T-helper 2 cell treated with Interferon-gamma antibody and Interleukin-4, amounts not matched to agents 100 ng/mL and 5 ng/mL, for 36 hours (primary cell): ENCODE results near the gene C4orf36. TPM values are rescaled to one million over a fixed set of nuclear protein-coding genes. Genes with fewer than 3 reads are reported as not detected.

Experiments
- intact Hi-C: fragments of 100-400 bp; cut with micrococcal nuclease; formaldehyde crosslinking; loops from one replicate; pipeline ENCODE4 v1.15.1; 2023
- total RNA-seq: library from RNA; stranded (reverse); gene quantifications from 2 replicates; pipeline ENCODE4 v1.2.3, GENCODE V29; 2022

C4orf36 gene, protein sequence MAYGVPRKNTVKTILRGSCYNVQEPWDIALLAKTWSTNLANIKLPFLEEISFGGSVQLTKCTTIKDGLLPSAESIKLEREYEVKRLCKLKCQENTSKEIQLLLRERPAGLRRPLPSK
- total RNA-seq: 0.30 TPM in 1 of 2 replicates, not detected in the other

DNA sequence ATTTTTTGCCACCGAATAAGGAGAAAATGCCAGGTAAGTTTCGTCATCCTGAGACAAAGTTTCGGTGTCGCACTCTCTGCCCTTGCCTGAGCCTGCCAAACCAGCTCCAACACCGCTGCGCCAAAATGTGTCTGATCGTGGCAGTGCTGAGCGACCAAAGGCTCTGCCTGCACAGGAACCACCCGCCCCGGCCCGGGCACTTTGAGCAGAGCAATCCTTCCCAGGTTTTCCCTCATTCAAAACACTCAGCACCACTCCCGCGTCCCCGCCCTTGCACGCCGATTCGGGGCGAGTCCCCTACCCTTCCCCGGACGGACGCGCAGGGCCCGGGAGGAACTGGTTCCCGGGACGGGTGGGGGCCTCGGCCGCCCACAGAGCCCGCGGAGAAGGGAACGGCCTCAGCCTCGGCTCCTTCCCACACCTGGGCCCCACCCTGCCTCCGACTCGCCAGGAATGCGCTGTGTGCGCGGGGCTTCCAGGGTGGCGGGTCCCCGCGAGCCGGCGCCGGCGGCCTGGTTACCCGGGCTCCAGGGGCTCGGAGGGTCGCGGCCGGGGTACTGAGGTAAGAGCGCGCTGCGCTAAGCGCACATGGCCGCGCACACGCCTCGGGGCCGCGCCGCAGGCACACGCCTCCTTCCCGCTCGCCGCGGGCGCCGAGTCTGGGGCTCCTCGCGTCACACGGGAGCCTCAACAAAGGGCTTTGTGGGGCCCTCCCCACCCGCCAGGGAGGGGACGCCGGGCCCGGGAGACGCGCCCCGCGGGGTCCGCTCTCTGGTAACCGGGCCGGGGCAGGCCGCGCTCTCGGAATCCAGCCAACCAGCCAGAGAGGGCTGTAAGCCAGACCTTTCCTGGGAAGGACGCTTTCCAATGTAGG is at the start of gene C4orf36:
Gene C4orf36 (minus strand): TSS at position 661 of the 874 bp plus-strand sequence. CDS start 902 bp downstream, outside the sequence.
- intact Hi-C loops: loop anchor here (10.0 kb wide), 1 partner anchor 137 kb away; no protein-coding TSS in a partner anchor

DNA sequence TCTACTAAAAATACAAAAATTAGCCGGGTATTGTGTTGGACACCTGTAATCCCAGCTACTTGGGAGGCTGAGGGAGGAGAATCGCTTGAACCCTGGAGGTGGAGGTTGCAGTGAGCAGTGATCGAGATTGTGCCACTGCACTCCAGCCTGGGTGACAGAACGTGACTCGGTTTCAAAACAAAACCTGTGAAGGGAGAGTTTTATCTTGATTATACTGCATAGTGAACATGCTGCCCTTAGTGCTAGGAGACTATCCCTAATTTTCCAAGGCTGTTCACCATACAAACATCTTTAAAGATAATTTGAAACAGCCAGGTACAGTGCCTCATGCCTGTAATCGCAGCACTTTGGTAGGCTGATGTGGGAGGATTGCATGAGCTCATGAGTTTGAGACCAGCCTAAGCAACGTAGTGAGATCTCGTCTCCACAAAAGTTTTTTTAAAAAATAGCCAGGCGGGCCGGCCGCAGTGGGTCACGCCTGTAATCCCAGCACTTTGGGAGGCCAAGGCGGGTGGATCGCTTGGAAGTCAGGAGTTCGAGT is 48.8 kb upstream of the C4orf36 start:
- intact Hi-C loops: no loop called here

DNA sequence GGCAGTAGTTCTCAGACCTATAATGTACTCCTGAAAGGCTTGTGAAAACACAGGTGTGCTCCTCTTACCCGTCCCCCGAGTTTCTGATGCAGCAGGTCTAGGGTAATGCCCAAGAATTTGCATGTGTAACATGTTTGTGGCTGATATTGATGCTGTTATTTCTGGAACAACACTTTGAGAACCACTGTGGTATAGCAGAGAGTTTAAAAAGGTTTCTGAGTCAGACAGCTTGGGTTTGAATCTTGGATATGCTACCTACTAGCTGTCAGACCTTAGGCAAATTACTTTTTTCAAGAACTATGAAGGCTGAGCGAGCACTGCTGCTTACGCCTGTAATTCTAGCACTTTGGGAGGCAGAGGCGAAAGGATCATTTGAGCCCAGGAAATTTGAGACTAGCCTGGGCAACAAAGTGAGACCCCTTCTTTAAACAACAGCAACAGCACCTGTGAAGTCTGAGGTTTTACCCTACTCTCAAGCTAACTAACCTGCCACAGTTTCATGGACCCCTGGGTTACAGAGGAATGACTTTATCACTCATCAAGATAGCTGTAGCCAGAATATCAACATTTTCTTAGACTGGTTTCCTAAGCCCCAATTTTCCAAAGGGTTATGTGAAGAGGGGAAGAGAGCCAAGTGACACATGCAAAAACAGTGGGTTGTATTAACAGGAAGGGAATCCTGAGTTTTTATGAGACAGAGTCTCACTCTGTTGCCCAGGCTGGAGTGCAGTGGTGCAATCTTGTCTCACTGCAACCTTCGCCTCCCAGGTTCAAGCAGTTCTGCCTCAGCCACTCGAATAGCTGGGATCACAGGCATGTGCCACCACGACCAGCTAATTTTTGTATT is 47.7 kb upstream of the C4orf36 start:
- intact Hi-C loops: loop anchor here (1.0 to 10.0 kb wide), 7 partner anchors 7 to 1515 kb away; partner anchors contain the start of genes HERC5, HSD17B11, PKD2 and PPM1K

DNA sequence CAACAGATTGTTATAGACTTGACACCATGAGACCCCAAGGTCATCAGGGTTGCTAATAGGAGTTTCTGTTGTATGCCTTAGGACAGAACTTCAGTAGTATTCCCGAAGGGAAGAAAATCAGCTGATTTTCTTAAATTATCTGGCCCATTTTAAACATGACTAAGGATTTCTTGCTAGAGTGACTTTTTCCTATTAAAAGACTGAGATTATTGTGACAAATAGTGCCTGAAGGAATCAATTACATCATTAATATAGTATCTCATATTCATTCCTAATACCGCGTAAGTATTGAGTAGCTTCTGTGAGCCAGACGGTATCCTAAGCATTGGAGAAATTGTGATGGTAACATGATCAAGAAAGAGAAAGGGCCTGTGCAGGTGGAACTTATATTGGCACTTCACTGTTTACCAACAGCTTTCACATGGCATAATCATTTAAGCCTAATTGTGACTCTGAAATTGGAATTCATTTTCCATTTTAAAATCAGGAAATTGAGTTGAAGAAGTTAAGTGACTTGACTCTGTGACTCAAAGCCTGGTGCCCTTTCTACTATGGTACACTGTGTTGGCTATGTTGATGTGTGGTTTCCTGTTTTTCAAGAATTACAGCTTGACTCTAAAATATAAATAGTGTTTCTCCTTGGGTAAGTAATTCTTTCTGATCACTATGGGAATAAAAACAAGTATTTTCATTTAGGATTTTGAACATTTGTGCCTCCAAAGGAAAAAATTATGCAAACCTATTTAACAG is 46.7 kb upstream of the C4orf36 start:
- intact Hi-C loops: loop anchor here (1.0 to 10.0 kb wide), 7 partner anchors 8 to 1516 kb away; partner anchors contain the start of genes HERC5, HSD17B11, PKD2 and PPM1K

DNA sequence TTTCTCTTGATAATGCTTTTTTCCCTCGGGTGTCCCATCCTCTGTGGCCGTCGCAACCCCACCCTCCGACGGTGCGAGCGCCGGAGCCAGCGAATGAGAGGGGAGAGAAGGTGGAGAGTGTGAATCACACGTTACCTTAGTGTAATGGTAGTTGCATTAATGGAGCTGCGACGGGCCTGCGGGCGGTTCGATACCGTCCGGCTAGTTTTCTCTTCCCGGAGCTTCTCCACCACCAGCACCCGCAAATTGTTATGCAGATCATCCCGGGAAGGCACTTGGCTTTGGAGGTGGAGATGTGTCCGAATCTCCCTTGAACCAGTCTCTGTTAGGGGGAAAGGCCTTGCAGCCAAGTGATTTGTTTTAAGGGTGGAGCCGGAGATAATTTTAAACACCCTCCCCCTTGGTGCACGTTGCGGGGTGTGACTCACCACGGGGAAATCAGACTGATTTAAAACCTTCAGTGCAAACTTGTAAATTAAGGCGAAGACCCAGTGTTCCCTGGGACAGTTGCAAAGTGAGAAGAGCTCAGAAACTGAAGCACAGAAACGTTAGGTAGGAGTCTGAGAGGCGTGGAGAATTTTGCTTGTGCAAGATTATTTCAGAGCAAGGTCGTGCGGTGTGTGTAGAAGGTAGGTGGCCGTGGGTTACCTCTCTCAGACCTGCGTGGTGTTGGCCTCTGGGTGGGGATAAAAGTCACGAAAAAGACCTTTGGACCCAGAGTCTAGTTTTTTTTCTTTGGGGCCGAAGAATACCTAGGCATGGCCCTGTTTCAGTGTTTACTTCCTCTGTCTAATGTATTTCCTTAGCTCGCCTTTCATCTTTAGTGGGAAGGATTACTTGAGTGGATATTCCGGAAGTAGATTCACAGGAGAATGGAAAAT is 43.9 kb upstream of the C4orf36 start:
- intact Hi-C loops: loop anchor here (1.0 to 10.0 kb wide), 11 partner anchors 25 to 1519 kb away; partner anchors contain the start of genes HERC5, HSD17B11, KLHL8 and NUDT9

DNA sequence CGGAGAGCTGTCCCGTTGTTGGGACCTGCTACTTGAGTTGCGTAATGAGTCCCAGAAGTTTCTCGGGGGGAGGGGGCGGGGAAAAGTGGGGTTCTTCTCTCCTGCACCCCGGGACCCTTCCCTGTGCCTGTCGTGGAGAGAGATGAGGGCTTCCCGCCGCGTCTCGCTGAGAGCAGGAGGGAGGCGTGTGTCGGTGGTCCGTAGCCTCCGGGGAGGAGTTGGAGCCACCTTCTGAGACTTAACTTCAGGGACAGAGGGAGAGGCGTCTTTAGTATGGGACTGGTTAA is 43.3 kb upstream of the C4orf36 start:
- intact Hi-C loops: loop anchor here (1.0 to 10.0 kb wide), 8 partner anchors 42 to 1519 kb away; partner anchors contain the start of genes HERC5, HSD17B11, KLHL8 and NUDT9

DNA sequence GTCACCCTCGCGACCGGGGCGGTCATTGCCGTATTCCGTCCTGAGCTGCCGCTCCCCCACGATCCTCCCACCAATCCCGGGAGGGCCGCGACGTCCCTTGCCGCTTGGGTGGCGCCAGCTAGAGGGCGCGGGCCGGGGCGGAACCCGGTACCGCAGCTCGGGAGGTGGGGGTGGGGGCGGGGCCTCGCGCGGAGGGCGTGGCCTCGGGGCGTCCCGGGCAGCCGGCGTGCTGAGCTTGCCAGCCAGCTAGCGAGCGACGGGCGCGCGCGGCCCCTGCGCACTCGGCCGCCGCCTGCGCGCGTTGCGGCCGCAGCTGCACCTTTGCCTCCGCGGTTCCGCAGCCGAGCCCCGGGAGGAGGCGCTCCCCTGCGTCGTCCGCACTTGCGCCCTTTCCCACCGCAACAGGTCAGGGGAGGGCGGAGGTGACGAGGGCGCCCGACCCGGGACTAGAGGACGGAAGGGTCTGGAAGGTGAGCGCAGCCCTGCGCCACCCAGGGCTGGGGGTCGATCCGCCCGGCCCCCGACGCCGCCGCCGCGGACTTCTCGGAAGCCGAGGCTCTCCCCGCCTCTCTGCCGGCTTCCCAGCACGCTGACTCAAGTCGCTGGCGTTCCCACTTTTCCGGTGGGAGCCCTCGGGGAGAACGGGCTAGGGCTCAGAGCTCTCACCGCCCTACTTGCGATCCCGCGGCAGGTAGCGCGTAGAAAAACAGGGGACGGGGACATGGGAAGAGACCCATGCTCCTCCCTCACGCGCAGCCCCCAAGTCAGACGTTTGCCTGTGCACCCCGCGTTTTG is 42.7 kb upstream of the C4orf36 start, which contains the start of gene AFF1:
Gene AFF1 (plus strand): TSS at position 241 of the 795 bp plus-strand sequence. CDS start 13,523 bp downstream, outside the sequence.
- intact Hi-C loops: loop anchor here (1.0 to 10.0 kb wide), 8 partner anchors 42 to 1520 kb away; partner anchors contain the start of genes HERC5, HSD17B11, KLHL8 and NUDT9

DNA sequence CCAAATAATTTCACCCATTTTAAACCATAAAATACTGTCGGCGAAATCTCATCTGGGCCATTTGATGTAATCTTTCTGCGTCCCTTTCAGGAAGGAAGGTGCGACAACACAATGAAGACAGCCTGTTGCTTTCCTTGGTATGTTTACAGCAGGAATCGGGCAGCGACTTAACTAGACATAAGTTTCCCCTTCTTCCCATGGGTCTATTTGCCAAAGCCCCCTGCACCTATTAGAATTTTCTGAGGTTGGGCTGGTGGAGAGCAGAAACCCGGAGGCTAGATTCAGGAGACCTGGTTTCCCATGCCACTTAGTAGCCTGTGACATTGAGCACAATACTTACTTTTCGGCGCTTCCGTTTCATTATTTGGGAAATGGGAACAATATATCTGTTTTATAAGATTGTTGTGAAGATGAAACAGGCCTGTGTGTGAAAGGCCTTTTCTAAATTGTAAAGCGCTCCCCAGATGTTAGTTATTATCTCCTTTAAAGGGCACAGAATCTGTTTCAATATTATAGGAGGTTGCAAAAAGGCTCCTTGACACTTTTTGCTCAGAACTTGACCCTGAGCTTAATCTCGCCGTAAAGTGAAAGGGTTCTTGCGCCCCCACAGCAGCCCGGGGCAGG is 42.0 kb upstream of the C4orf36 start:
- intact Hi-C loops: loop anchor here (2.0 to 10.0 kb wide), 4 partner anchors 461 to 1521 kb away; partner anchors contain the start of genes HERC5, HSD17B11, NUDT9 and PKD2

DNA sequence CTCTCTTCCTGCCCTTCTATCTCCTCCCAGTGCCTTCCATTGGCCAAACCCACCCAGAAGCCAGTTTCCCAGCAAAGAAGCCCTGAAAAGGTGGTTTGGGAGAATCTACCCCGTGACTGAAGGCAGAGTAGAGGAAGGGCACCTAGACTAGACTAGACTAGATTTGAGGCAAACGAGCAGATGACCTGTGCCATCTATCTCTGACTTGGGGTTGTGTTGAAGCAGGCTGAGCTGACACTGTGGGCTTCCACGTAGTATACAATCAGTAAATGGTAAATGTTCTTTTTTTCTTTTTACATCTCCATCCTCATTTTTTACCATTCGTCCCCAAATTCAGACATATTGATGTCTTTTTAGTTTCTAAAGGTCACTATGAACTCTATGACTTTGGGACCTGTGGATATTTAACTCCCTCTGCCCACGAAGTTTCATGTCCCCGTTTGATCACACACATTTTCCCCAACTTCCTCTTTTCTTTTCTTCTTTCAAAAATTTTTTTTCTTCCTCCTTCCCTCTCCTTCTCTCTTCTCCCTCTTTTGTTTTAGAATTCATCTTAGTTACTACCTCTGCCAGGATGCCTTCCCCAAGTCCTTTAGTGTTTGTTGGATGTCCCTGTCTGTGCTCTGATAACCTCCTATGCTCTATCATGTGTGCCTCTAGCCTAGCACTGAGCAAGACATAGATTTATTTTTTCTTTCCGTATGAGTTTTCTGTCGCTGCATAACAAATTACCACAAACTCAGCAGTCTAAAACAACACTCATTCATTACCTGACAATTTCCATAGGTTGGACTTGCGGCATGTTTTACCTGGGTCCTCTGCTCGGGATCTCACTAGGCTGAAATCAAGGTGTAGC is 36.4 kb upstream of the C4orf36 start:
- intact Hi-C loops: no loop called here

DNA sequence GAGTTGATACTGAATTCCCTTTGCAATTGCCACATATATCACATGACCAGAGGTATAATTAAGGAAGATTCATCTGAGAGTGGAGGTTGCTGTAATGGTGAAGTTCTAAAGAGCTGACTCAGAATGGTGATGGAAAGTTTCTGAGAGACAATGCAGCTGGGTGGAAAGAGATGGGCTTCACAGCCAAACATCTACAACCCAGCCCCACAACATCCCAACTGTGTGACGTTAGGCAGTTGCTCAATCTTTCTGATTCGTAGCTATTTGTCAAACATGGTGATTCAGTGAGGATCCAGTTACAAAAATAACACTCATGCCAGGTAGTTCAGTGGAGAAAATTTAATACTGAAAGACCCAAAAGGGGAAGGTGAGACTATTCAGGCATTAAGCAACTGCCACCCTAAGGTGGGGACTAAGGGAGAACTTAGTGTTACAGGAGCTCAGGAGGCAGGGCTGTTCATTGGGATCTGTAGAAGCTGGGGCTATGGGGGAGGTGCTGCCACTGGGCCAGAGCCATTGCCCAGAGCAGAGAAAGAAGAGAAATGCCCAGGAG is 35.7 kb upstream of the C4orf36 start:
- intact Hi-C loops: no loop called here

DNA sequence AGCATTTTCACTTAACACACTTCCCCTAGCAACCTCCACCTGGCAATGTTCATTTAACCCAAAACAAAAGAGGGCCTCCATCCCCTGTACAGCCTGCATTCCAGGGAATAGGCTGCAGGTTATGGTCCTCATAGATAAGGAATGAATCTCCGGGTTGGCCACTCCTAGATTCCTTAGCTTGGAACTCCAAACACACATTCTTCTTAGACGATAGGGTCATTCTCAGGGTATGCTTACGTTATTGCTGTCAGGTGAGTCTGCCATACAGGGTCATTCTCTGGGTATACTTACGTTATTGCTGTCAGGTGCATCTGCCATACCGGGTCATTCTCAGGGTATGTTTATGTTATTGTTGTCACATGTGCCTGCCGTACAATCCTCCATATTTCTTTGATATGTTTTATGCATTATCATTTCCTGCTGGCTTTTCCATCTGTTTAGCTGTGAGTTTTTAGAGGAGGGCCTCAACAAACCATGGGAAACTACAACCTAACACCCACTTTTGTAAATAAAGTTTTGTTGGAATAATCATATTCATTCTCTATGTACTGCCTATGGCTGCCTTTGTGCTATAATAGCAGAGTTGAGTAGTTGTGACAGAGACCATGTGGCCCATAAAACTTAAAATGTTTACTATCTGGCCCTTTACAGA is 34.3 kb upstream of the C4orf36 start:
- intact Hi-C loops: no loop called here

DNA sequence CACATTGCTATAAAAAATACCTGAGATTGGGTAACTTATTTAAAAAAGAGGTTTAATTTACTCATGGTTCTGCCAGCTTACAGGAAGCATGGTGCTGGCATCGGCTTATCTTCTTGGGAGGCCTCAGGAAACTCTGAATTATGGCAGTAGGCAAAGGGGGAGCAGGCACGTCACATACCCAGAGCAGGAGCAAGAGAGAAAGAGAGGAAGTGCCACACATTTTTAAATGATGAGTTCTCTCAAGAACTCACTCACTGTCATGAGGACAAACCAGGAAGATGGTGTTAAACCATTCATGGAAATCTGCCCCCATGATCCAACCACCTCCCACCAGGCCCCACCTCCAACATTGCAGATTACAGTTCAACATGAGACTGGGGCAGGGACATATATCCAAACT is 32.6 kb upstream of the C4orf36 start:
- intact Hi-C loops: no loop called here

DNA sequence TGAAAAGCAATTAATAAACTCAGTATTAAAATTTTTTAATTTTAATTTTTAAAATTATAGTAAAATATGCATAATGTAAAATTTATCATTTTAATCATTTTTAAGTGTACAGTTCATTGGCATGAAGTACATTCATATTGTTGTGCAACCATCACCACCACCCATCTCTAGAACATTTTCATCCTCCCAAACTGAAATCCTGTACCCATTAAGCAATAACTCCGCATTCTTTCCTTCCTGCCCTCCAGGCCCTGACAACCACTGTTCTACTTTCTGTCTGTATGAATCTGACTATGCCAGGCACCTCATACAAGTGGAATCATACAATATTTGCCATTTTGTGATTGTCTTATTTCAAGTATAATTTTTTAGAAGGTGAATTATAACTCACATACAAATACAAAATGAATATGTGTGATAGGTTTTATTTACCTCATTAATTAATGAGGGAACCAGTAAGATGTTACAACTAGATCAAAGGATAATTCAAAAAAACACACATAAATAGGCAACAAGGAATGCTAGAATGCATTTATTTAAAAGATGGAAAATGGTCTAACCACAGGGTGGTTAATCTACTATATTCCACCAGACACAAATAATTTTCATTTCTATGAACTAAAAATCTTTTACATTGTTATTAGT is 29.5 kb upstream of the C4orf36 start:
- intact Hi-C loops: loop anchor here (1.0 kb wide), 2 partner anchors 172 to 314 kb away; no protein-coding TSS in a partner anchor

DNA sequence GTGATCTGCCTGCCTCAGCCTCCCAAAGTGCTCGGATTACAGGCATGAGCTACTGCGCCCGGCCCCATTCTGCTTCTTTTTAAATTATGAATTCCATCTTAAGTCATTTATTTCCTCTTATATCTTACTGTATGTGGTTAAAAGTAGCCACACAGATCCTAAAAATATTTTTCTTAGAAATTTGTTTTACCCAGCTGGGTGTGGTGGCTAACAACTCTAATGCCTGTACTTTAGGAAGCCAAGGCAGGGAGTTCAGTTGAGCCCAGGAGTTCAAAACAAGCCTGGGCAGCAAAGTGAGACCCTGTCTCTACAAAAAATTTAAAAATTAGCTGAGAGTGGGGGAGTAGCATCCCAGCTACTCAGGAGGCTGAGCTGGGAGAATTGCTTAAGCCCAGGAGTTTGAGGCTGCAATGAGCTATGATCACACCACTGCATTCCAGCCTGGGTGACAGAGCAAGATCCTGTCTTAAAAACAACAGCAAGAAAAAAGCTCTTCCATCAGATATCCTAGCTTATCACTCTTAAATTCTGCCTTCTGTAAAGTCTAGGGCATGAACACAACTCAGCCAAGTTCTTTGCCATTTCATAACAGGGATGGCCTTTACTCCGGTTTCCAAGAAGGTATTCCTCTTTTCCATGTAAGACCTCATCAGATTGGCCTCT is 27.5 kb upstream of the C4orf36 start:
- intact Hi-C loops: no loop called here

DNA sequence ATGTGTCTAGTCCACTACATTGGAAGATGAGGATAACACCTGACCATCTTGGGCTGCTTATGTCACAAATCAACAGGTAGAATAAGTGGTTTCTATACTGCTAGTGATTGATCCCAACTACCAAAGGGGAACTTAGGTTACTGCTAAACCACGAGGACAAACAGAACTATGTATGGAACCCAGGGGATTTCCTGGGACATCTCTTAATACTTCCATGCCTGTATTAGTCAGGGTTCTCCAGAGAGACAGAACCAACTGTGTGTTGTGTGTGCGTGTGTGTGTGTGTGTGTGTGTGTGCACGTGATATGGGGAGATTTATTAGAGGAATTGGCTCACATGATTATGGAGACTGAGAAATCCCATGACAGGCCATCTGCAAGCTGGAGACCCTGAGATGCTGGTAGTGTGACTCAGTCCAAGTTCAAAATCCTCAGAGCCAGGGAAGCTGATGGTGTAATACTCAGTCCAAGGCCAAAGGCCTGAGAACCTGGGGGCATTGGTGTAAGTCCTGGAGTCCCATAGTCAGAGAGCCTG is 26.4 kb upstream of the C4orf36 start:
- intact Hi-C loops: no loop called here
